ENCODE measurements around the gene CZIB.

- TF ChIP-seq CTCF (conservative IDR thresholded peaks at IDR 0.05; ENCODE audit: low read length): no peak
- TF ChIP-seq EZH2phosphoT487 (IDR thresholded peaks at IDR 0.05; ENCODE audit: borderline replicate concordance, low read depth, low read length): no peak
These were observed 24.4 kb downstream of the CZIB start for GRCh38 chr1:53196017-53196484.
